ENCODE results near the gene MGAT5.

MGAT5 gene

DNA sequence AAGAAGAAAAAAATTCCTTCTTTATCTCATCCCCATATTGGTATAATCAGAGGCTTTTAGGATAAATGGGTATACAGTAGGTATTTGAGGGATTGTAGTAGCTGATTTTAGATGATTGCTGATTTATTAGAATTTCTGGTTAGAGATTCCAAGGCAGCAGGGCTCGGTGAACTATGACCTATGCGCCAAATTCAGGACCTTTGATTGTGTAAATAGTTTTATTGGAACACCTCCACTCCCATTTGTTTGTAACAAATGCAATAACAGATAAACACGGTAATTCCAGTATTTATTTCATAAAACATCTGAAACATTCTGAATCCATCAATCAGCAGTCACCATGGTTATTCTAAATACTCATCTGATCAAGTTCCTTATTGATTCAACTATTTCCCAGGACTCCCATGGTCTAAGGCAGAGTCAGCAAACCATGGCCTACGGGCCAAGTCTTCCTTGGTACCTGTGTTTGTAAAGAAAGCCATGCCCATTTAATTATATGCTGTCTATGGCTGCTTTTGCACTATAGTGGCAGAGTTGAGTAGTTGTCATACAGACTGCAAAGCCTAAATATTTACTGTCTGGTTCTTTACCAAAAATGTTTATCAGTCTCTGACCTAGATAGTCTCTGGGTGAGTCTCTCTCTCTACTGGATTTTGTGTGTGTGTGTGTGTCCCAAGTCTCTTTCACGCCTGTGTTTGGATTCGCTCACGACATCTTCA lies 4.3 kb downstream of the MGAT5 start:
- no peak for FAIRE-seq

DNA sequence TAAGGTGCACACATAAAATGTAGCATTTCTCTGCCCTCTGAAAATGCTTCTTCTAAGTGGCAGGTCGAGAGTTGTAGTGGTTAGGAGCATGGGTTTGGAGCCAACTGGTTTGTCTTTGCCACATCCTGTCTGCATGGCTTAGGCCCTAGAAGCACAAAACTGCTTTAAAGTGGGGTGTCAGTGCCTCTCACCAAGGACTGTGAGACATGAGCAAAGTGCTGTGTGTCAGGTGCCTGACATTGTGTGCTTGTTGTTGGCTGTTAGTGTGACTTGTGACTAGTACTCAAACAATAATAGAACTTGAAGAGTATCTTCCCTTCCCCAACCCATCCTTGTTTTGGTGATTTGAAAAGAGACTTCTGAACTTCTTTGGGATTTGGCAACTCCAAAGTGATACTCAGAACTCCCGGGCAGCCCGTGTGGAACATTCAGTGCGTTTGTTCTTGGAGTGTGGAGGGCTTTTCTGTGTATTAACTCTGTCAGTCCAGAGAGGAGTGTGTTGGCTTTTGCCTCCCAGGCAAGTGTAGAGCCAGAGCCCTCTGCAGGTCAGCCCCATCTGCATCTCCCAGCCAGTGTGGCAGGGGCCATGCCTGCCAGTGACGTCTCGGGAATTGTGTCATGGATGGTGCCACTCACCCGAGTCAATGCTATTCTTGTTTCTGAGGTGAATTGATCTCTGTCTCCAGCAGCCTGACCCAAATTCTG lies 5.0 kb downstream of the MGAT5 start:
- no peak for FAIRE-seq

DNA sequence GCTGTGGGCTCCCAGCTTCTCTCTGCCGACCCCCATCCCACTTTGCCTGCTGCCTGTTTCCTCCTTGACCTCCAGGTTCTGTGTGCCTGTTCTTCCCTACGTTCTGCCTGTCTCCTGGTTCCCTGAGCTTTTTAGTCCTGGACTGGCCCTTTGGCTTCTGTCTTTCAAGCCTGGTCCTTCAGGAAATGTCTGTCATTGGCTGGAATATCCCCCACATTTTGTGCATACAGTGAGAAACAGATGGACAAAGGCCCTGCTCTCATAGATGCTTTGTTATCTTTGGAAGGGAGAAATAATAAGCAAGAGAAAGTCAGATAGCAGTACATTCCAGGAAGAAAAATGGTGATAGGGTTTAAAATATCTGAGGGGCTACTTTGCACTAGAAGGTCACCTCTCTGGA lies 5.7 kb downstream of the MGAT5 start:
- FAIRE-seq, result no peak

DNA sequence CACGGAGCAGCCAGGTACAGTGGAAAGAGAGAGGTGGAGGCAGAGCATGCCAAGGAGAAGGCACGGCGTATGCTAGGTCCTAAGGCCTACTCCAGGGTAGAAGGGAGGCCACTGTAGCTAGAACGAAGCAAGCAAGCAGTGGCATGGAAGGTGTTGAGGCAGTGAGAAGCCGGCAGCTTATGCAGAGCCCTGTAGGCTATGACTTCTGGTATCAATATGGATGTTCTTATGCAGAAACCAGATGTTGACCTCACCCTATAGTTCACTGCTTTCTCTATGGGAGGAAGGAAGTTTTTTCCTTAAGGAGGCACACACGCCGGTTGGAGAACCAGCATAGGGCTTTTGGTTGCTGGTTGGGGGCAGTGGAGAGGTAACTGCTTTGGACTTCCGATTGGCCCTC lies 6.1 kb downstream of the MGAT5 start:
- FAIRE-seq, result no peak

DNA sequence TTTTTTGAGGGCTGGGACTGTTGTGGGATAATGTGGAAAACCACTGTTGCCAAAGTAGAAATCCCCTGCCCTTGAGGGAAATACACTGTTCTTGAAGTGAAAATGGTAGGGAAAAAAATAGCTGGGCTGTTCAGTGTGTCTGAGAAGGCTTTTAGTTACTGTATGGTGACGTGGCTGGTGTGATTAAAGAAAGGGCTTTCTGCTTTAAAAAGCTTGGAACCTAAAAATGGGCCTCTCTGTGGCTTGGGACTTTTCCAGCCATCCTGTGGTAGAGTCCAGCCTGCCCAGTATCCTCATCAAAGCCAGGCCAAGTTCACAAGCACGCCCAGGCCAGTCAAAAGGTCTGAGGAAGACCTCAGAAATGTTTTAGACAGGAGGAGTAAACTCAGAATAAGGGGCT lies 6.8 kb downstream of the MGAT5 start:
- no peak for FAIRE-seq

DNA sequence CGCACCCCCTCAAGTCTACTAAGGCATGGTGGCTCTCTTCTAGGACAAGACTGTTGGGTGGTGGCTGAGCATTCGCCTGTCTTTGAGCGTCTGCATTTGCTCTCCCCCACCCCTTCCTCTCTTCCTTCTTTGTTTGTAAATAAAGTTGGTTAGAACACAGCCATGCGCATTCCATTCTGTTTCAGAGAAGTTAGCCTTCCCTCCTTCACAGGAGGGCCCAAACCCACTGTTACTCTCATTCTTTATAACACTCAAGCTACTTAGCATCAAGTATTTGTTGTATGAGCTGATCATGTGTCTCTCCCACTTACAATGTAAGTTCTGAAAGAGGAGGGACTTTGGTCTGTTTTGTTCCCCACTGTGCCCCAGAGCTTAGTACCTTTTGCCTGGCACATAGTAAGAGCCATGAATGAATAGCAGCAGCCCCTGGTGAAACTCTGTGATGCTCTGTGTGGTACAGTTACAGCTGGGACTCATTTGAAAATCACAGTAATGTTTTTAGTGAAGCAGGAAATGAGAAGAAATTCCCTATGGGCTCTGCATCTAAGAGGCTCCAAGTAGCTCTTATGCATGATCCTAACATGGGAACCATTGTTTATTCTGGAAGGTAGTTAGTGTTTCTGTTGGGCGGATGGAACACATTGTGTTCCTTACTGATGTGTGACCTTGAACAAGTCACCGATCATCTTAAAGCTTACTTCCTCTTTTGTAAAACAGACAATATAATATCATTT lies 7.7 kb downstream of the MGAT5 start:
- no peak for FAIRE-seq

DNA sequence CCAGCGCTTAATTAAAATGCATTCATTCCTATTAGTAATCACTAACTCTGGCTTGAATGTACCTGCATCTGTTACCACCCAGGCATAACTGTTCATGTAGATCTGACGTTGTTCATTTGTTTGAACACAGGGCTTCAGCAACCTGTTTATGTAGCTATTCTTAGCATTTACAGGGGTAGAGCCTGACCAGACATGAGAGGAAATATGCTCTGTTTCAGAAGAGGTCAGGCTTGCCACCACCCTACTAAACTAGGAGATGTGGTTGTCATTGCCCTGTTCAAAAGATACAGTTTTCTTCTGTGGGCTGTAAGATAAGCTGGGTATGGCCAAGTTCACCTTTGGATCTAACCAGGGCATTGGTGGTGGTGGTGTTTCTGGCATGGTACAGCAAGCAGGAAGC lies 8.8 kb downstream of the MGAT5 start:
- FAIRE-seq, result no peak

DNA sequence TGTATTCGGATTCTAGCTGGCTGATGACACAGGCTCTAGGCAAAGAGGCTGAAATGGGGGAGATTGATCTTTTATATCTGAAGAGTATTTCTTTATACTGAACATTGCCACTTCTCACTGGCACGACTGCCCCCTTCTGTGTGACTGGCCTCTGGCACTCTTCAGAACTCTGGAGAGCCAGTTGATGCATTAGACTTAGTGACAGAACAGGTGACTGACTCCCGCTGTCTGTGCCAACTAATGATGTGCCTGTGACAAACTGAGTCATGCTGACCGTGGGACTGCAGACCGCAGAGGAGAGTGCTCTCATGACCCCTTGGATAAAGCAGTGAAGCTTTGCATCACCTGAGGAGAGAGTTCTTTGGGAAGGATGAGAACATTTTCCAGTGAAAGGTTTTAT lies 14.4 kb downstream of the MGAT5 start:
- no peak for FAIRE-seq

DNA sequence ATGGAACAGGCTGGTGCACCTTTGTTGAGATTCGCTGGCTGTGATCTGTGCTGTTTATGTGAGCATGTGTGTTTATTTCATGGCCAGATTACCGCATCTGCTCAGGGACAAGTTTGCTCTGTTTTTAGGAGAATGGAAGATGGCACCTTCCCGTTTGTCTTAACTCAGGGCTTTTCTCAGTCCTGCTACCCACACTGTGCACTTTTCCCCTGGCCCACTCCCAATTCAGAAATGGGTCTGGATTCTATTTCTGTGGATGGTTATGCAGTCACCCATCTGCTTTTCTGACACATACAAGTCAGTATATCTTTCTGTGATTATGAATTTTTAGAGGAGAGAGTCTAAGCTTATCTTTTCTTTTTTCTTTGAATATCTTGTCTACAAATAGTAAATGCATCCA lies 15.4 kb downstream of the MGAT5 start:
- no peak for FAIRE-seq

DNA sequence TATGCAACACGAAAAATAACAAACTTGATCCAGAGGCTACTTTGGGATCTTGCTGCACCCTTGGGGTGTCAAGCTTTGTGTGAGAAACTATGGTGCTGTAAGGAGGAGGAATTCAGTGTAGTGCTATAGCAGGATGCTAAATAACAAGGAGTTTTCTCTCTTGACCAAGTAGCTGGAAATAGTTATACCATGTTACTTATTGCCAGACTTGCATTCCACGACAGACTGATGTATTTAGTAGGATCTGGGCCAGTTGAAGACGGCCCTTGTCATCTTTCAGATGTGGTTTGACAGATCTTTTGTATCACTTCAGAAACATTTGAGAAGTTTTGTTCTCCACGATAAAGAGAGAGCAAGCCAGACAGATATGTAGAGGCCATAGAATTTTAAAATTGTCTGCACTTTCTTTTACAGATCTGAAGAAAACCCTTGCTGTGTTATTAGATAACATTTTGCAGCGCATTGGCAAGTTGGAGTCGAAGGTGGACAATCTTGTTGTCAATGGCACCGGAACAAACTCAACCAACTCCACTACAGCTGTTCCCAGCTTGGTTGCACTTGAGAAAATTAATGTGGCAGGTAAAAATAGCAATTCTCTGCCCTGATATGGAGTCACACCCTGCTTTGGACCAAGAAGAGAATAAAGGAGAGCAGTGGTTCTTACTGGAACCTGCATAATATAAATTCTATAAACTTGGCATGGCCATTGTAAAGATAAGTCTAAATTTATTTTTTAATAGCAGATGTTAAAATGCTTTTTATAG lies 16.3 kb downstream of the MGAT5 start:
- FAIRE-seq, result no peak

DNA sequence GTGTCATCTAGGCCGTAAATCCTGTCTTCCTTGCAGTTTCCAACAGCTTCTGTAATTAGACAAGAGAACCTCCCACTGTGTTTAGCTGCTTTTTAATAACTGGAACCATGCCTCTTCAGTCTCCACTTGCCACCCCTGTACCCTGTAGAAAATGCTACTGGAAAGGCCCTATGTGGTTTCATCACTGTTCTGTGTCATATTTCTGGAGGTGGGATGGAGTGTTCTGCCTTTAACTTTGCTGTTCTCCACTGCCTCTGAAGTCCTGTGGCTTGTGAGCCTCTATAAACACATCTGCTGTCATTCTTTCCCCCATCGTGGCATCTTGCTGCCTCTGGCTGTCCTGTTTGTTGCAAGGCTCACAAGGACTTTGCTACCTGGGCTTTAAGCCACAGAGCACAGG lies 17.9 kb downstream of the MGAT5 start:
- no peak for FAIRE-seq

DNA sequence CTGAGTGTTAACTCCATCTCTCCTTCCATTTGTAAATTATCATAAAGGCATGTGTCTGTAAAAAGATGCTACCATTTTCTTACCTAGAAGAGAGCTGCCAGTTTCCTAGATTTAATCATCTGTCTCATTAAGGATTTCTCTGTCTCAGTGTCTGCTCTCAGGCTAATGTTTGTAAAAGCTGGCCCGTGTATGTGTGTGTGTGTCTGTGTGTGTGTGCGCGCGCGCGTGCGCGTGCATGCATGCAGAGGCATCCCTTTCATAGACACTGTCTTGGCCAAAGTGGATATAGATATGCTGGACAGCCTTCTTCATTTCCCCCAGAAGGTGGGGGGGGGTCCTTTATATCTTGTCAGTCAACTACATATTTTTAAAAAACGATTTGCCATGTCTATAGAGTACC lies 18.9 kb downstream of the MGAT5 start:
- FAIRE-seq, result no peak

DNA sequence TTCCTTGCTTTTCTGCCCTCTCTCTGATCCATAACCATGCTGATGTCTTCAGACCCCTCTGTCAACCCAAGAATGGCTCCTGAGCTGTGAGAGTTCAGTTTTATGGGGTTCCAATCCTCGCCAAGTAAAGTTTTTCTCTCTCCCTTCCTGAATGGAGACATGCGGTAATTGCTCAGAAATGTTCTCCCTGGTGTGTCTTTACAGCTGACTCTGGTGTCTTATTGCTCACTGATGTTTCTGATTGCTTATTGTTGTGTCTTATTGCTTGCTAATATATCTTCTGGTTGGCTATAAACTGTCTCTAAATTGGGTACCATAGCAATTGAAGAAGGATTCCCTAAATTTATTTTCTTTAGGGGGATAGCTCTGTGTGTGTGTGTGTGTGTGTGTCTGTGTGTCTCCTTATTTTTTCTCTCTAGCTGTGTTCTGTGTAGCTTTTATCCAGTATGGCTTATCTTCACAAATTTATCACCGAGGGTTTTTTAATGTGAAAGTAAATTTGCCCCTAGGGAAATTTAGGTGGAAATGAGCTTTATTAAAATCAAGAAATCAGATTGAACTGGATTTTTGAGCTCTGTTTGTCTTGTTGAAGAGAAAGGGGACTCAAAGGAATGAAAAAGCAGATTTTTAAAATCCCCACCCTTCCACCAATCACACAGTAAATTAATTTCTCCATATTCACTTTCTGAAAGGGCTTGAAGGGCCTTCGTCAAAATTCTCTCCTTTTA lies 19.5 kb downstream of the MGAT5 start:
- FAIRE-seq, result no peak

DNA sequence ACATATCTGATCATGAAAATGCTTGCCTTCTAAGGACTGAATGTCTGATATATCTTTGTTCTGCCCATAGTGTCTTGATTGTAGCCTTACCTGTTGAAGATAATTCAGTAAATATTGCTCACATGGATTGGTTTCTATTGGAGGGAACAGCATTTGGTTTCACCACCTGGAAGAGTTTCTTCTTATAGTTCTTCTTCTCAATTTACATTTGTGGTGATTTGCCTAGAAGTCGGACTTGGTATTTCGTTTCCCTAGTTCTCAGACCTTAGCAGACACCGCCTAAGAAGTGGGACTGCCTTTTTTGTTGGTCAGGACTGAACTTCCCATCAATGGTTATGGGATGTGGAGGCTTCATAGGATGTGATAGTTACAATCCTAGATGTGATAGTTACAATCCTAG lies 20.2 kb downstream of the MGAT5 start:
- no peak for FAIRE-seq

DNA sequence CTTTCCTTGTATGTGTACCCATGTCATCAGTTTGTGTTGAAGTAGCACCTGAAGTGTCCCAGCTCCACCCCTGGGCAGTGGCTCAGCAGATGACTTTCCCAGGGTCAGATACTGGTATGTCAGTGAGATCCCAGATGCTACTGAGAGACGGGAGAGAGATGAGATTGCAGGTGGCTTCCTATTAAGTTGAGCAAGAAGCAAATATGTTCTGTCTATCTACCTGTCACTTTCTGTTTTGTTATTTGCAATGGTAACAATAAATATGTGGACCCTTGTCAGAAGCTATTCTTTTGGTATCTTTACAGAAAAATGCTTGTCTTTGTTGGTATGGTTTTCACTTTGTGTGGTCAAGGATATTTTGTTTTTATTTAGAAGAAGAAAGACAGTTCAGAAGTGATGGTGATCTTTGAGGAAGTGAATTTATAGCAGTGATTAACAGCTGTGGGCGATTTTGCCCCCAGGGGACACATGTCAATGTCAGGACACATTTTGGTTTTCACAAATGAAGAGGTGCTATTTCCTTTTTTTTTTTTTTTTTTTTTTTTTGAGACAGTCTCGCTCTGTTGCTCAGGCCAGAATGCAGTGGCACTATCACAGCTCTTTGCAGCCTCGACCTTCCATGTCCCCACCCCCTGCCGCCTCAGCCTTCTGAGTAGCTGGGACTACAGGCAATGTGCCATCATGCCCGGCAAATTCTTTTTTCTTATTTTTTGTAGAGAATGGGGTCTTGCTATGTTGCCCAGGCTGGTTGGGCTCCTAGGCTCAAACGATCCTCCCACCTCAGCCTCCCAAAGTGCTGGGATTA lies 21.4 kb downstream of the MGAT5 start:
- no peak for FAIRE-seq

DNA sequence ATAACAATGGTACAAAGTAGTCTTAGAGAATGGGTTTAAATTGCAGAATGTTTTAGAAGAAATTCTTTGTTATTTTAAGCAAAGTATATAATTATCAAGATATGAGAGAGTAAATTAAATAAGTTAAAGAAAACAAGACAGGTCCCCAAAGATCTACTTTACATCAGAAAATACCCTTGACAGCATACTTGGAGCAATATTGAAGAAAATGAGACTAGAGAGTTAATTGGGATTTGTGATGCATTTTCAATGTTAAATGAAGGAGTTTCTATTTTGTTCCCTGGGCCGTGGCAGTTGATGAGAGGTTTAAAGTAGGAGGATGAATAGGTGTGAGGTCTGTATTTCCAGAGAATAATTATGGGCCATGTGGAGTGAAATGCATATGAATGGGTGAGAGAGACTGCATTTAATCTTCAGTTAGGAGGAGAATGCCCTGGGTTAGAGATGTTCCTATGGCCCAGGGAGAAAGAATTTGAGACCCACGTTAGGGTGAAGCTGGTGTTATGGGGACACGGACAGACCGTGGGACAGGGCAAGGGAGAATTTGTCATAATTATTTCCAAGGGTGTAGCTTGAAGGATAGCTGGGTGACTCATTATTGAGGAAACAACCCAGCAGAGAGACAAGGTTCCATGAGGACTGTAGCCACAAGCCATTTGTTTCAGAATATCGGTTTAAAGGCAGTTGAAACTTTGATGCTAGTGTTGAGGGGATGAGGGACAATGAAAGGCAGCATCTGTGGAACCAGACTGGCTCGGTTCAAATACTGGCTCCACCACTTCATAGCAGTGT lies 22.7 kb downstream of the MGAT5 start:
- FAIRE-seq, result no peak

DNA sequence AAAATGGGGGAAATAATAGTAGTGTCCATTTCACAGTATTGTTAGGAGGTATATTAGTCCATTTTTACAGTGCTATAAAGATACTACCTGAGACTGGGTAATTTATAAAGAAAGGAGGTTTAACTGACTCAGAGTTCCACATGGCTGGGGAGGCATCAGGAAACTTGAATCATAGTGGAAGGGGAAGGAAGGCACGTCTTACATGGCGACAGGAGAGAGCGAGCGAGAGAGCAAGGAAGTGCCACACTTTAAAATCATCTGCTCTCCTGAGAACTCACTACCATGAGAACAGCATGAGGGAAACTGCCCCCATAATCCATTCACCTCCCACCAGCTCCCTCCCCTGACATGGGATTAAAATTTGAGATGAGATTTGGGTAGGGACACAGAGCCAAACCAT lies 23.4 kb downstream of the MGAT5 start:
- no peak for FAIRE-seq

DNA sequence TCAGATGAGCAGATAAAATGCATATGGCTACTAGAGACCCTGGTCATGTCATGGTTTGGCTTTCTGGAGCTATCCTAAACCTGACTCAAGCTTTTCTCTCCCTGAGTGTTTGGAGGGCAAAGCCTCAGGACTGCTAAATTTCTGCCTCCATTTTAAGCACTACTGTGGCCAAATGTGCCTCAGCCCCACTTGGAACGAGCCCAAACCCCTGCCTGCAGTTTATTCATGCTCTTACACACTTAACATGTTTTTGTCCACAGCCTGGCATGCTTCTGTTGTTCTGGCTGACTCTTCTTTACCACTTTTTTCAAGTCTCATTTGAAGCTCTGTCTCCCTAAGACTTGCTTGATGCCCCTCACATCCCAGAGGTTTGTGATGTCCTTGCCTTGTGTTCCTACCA lies 24.7 kb downstream of the MGAT5 start:
- no peak for FAIRE-seq

DNA sequence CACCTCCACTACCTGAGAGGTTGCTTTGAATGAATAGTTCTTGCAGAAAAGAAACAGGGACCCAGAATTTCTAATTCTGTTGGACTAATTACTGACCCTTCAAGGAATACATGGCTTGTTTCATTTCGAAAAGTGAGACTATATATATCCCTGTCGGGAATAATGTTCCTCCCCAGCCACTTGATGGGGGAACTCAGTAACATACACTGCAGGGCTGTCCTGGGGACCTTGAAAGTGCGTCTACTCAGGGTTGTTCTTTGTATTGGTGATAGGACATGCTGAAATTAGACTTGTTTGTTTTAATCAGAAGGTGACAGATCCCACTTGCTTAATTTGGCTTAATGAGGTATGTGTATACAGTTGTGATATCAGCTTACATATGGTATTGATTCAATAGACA lies 25.5 kb downstream of the MGAT5 start:
- no peak for FAIRE-seq

DNA sequence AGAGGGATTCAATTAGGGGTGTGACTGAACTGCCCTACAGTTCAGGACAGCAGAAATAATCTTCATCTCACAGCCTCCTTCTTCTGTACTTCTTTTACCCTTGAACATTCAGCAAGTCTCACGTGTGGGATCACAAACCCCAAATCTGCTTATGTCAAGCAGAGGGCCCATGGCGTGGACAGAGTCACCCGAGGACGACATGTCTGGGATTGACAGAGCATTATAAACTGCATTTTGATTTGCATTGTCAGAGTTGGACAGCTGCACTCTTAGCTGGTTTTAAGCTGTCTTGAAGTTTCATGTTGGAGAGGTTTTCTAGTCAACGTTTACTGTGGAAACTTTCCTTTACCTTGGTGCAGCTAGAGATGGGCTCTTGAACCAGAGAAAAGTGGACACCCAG lies 26.4 kb downstream of the MGAT5 start:
- FAIRE-seq, result no peak

DNA sequence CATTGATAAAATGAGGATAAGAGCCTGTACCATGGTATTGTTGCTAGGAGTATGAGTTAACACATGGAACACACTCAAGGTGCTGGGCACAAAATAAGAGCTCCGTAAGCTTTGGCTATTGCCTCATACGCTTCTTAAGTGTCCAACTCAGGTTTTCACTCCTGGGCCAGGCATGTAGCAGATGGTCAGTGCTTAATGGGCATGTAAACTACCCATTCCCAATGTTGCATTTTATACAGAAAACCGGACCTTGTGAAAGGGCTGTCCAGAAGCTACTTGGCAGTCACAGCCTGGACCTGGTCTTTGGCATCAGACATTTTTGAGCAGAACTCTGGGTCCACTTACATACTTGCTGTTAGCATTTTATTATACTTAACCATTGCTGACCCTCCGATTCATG lies 26.9 kb downstream of the MGAT5 start:
- no peak for FAIRE-seq

All from endometrium (tissue), 2 donors.